ENCODE results near the gene SETD6. TPM values are rescaled to one million over a fixed set of nuclear protein-coding genes. Genes with fewer than 3 reads are reported as not detected.

Gene SETD6
- total and polyA plus RNA-seq, 2 experiments from 2014 or later: 23.8 to 47.6 TPM

DNA sequence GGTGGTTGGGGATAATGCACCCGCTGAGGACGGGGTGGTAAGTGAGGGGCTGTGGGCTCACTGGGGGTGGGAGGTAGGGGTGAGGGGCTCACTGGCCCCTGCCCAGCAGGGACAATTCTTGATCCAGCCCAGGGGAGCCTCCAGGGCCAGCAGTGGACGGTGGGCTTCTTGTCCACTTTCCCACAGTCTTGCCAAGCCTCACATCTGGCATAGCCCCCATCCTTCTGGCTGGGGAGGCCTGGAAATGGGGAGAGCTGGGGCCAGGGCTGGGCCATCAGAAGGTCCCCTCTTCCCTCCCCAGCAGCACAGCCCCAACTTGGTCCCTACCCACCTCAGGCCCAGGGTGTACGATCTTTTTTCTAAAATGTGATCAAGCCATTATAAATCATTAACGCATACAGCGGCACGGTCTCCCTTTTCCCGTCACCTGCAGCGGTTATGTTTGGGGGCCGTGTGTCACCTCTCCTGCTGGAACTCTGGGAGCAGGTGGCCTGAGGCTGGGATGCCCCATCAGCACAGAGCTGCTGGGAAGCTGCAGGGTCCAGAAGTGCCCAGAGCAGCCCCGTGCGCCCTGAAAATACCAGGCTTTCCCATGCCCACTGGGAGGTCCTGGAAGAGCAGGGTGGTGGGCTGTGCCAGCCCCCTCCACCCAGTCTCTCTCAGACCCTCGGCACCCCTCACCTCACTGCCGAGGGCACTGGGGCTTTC lies 7.2 kb upstream of the SETD6 start:
- Histone ChIP-seq H3K9me3 (ENCODE audit: low read depth) (no peaks in the 10 kb centered on the region), H3K27me3 (no peaks in the 10 kb centered on the region), H3K36me3 (no peaks in the 10 kb centered on the region), H3K4me3 (no peak overlapping the region), H3K4me1 (ENCODE audit: low read depth) (no peaks in the 10 kb centered on the region), H3K27ac (no peak overlapping the region)
- TF ChIP-seq, protein P1, sequence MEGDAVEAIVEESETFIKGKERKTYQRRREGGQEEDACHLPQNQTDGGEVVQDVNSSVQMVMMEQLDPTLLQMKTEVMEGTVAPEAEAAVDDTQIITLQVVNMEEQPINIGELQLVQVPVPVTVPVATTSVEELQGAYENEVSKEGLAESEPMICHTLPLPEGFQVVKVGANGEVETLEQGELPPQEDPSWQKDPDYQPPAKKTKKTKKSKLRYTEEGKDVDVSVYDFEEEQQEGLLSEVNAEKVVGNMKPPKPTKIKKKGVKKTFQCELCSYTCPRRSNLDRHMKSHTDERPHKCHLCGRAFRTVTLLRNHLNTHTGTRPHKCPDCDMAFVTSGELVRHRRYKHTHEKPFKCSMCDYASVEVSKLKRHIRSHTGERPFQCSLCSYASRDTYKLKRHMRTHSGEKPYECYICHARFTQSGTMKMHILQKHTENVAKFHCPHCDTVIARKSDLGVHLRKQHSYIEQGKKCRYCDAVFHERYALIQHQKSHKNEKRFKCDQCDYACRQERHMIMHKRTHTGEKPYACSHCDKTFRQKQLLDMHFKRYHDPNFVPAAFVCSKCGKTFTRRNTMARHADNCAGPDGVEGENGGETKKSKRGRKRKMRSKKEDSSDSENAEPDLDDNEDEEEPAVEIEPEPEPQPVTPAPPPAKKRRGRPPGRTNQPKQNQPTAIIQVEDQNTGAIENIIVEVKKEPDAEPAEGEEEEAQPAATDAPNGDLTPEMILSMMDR (IDR thresholded peaks at IDR 0.05; ENCODE audit: low read depth, low read length): no peak
- DNase-seq (ENCODE audit: low read depth in 1 of 2, low spot score in 1 of 2): no peak

DNA sequence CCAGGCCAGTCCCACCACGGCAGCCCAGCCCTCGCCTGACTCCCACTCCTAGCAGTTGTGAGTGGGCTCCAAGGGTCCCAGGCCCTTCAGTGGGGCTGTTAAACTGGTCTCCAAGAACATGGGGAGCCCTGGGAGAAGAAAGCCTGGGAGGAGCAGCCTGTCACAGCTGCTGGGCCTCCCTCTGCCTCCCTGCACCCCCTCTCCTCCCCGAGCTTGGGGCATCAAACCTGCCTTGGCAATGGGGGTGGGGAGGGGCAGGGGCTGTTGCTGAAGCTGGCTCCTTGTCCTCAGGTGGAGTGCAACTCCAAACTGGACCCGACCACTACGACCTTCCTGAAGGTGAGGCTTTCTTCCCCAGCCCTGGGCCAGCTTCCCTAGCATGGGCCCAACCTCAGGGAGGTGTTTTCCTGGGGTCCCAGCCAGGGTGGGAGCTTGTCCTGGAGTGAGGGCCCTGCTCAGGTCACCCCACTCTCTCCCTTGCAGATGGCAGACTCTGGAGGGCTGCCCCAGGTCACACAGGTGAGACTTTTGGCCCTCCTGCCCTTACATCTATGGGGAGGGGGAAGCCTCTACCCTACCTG lies 6.6 kb upstream of the SETD6 start:
- no peak overlapping the region for H3K4me3 ChIP-seq
- DNase-seq (ENCODE audit: low read depth in 1 of 2, low spot score in 1 of 2): no peak
- no peaks in the 10 kb centered on the region for H3K27me3 ChIP-seq
- H3K27ac ChIP-seq: no peak overlapping the region
- TF ChIP-seq, protein P1 (IDR thresholded peaks at IDR 0.05; ENCODE audit: low read depth, low read length): no peak
- H3K9me3 ChIP-seq (ENCODE audit: low read depth): no peaks in the 10 kb centered on the region
- no peaks in the 10 kb centered on the region for H3K36me3 ChIP-seq
- H3K4me1 ChIP-seq (ENCODE audit: low read depth): no peaks in the 10 kb centered on the region

DNA sequence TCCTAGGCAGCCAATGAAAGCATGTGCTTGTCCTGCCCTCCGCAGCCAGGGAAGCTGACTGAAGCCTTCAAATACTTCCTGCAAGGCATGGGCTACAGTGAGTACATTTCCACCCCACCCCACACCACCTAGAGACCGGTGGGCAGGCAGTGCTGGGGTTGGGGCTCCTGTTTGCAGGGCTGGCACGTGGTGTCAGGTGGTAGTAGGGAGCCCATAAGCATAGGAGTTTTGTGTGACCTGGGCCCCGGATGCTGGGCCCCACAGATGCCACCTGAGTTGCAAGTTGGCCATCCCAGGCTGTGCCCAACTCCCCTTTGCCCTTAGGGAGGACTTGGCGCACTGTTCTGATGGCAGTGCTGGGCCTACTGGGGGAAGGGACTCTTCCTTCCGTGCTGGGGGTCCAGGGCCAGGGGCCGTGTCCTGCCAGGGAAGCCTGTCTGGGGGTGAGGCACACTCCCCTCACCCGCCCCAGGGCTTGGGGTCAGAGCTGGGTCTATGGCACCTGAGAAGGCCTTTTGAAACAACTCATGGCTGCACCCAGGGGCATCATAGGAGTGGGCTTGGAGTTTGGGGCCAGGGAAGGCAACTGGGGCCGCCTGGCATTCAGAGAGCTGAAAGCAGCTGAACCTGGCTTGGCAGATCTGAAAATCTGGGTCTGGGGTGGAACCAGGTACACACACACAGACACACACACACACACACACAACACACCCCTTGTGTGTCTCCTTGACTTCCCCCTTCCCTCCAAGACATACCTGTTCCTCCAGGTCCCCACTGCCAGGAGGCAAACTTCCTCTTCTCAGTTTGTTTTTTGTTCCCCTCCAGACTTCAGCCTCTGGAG lies 5.8 kb upstream of the SETD6 start:
- Histone ChIP-seq H3K27ac (no peak overlapping the region), H3K4me3 (no peak overlapping the region), H3K36me3 (no peaks in the 10 kb centered on the region), H3K27me3 (no peaks in the 10 kb centered on the region), H3K4me1 (ENCODE audit: low read depth) (no peaks in the 10 kb centered on the region), H3K9me3 (ENCODE audit: low read depth) (no peaks in the 10 kb centered on the region)
- DNase-seq (ENCODE audit: low read depth in 1 of 2, low spot score in 1 of 2): no peak
- TF ChIP-seq, protein P1 (IDR thresholded peaks at IDR 0.05; ENCODE audit: low read depth, low read length): no peak

DNA sequence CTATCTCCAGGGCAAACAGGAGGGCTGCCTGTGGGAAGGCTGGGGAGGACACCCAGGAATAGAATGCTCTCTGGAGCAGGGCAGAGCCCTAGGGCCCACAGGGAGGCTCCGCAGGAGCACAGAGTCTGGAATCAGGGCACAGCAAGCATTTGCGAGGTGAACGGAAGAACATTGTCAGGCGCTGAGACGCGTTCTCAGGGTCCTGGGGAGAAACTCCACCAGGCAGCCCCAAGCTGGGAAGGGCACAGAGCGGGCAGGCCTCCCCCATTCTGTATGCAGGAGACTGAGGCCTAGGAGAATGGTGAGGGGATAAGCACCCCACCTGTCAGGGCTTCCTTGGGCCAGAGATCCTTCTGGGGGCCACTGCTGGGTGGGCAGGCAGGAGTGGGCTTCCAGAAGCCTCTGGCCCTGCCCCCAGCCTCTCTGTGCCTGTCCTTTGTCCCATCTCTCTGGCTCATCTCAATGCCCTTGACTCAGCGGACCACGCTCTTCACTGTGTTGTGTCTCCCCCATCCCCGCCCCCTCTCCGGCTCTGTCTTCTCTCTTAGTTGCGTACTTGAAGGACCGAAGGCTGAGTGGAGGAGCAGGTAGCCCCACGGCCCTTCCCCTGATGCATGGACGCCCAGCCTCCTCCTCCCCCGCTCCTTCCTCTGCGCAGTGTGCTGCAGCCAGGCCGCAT lies 5.1 kb upstream of the SETD6 start:
- no peaks in the 10 kb centered on the region for H3K9me3 ChIP-seq (ENCODE audit: low read depth)
- H3K27ac ChIP-seq: no peak overlapping the region
- H3K36me3 ChIP-seq: no peaks in the 10 kb centered on the region
- H3K4me3 ChIP-seq: no peak overlapping the region
- no peak for DNase-seq (ENCODE audit: low read depth in 1 of 2, low spot score in 1 of 2)
- H3K4me1 ChIP-seq (ENCODE audit: low read depth): no peaks in the 10 kb centered on the region
- no peaks in the 10 kb centered on the region for H3K27me3 ChIP-seq
- TF ChIP-seq, protein P1 (IDR thresholded peaks at IDR 0.05; ENCODE audit: low read depth, low read length): no peak
